HG03378 (cell line): ENCODE results near the gene PITHD1.
"Not testable (repeated sequence)": the region's sequence is repeated elsewhere in the genome, so short reads cannot be mapped to it uniquely, and the experiment has no call there.

Source experiments
- ATAC-seq: cut with Tn5 transposase; IDR thresholded peaks from one replicate; pipeline ENCODE4 v1.9.1; 2021; ENCODE audit warnings: mild to moderate bottlenecking, moderate library complexity; ENCODE audit not compliant: unreplicated experiment

PITHD1 gene

DNA sequence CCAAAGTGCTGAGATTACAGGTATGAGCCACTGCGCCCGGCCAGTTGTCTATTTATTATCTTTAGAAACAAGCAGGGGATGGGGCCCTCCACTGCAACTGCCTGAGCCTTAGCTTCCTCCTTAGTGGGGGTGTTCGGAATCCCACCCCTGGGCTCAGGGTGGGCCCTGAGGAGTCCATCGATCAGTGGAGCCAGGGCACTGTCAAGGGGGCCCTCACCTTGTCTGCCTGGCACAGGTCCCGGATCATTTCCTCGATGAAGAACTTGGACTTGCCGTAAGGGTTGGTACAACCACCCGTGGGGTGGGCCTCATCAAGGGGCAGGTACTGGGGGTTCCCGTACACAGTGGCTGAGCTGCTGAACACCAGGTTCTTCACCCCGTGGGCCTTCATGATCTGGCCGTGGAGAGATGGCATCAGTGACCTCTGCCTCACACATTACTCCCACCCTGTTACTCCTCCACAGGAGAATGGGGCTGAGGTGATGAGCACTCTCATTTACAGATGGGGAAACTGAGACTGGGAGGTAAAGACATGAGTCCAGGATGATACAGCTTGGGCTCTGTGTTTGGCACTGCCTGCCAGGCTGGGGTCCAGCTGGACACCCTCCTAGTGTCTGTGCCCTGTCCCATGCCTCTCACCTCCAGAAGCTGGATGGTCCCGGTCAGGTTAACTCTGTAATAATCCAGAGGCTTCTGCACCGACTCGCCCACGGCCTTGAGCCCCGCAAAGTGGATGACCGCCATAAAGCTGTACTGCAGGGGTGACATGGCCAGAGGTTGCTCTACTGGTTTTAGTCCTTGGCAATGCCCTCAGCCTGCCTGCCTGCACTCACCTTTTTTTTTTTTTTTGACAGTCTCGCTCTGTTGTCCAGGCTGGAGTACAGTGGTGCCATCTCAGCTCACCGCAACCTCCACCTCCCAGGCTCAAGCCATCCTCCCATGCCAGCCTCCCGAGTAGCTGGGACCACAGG is 19.5 kb downstream of the PITHD1 start:
- no peak for ATAC-seq

- ATAC-seq = no peak
Measured at GRCh38 chr1:23798662-23799142, 20.5 kb downstream of the PITHD1 start.

GRCh38 chr1:23799255-23799569 is 21.0 kb downstream of the PITHD1 start:
- no peak for ATAC-seq

DNA sequence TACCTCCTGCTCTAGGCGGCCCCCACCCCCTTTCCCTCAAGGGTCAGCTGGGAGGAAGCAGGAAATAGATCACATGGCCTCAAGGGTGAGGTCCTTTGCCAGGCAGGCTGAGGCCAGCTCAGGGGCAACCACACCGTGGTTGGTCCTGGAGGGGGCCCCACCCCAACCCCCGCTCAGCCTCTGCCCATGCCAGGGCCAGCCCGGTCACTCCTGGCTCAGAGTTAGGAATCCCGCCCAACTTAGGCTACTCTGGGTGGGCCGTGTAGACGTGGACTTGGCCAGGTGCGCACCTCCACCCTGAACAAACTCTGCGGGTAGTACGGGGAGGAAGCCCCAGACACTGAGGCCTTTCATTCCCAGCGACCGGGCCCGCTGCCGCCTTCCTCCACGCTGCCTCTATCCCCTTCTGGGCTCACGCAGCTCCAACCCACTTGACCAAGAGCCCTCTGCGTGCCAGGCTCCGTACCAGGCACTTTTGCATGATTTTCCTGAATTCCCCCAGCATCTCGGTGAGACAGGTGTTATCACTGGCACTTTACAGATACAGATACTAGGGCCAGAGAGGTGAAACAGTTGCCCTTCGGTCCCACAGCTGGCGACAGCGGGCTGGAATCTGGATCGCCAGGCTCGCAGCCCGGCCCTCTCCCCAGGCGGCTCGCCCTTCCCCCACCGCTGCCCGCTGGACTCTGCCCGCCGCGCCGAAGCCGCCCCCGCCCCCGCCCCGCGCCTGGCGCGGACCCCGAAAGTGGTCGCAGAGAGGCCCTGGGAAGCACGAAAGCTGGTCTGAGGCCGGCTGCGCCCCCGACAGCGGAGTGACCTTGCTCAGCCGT is 21.6 kb downstream of the PITHD1 start:
- ATAC-seq = no peak

DNA sequence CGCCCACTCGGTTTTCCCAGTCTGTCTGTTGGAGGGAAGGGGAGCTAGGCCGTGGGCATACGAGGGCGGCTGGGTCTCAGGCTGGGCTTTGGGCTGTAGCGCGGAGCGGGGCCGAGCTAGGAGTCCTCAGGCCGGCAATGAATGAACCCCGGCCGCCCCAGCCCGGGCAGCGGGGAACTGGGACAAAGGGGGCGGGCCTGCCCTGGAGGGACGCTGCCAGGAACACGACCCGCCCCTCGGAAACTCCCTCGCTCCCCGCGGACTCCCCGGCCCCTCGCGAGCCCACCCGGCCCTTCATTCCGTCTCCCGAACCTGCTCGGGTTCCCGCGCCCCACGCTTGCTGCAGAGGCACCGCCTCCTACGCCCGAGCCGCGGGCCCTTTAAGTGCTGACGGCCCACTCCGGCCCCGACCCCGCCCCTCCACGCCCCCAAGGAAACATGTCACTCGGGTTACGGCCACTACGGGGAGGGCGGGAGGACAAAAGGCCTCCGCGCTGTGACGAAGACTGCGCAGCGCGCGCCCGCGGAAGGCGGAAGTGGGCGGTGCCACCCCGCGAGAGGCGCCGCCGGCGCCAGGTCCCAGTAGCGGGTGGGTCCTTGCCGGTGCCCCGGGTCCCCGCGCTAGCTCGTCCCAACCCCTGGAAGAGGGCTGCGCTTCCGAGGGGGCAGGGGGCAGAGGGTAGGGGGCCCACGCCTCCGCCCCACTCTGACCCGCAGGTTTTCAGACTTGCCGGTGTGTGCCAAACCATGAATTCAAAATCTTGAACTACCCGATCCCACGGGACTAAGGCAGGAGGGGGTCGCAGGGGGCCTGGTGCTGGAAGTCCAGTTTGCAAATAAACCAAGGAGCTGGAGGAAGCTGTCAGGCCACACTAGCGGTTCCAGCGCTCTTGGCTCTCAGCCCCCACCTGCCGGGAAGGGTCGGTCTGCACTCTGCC is 22.5 kb downstream of the PITHD1 start, which contains the start of gene GALE:
Gene GALE (minus strand): TSS at position 355 of the 938 bp plus-strand sequence. CDS start 1,747 bp downstream, outside the sequence.
- no peak for ATAC-seq

DNA sequence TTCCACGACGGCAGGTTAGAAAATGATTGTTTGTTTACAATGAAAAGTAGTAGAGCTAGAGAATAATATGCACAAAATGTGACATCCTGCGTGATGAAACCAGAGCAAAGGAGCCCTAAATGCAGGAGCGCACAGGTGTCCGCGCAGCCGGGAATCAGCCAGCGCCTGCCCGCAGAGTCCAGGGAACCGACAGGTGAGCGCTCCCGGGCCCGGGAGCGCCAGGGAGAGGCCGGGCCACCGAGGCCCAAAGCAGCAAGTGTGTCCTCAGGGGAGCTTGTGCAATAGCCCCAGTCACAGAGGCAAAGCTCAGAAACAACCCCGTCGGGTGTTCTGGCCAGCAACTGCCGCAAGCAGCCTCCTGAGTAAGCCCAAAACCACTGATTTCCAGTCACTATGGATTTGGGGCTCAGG is 23.1 kb downstream of the PITHD1 start:
- ATAC-seq = no peak

- ATAC-seq = no peak
Measured at GRCh38 chr1:23801876-23802275, 23.7 kb downstream of the PITHD1 start.

DNA sequence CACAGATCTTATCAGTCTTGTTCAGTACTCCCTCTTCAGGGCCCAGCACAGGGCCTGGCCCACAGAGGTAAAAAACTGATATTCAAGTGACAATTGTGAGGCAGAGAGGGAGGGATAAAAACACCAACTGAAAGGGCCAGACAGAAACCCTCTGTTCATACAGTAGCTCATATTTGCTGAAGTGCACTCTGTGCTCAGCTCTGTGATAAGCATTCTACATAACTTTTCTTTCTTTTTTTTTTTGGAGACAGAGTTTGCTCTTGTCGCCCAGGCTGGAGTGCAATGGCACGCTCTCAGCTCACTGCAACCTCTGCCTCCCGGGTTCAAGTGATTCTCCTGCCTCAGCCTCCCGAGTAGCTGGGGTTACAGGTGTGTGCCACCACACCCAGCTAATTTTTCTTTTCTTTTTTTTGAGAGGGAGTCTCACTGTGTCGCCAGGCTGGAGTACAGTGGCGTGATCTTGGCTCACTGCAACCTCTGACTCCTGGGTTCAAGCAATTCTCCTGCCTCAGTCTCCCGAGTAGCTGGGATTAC is 24.7 kb downstream of the PITHD1 start:
- ATAC-seq = not testable (repeated sequence)

DNA sequence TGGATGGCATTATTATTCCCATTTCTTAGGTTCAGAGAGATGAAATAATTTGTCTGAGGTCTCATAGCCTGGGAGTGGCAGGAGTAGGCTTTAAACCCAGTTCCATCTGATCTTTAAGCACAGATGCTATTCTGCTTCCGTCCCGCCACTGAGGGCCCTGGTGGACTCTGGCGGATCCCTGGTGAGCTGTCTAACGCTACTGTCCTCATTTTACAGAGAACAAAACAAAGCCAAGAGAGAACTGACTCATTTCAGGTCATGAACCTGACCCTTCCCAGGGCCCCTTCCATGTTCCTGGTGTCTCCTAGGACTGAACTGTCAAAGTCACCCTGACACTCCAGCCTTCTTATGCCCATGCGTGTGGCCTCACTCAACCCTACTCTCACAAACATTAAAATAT is 25.5 kb downstream of the PITHD1 start:
- no peak for ATAC-seq

DNA sequence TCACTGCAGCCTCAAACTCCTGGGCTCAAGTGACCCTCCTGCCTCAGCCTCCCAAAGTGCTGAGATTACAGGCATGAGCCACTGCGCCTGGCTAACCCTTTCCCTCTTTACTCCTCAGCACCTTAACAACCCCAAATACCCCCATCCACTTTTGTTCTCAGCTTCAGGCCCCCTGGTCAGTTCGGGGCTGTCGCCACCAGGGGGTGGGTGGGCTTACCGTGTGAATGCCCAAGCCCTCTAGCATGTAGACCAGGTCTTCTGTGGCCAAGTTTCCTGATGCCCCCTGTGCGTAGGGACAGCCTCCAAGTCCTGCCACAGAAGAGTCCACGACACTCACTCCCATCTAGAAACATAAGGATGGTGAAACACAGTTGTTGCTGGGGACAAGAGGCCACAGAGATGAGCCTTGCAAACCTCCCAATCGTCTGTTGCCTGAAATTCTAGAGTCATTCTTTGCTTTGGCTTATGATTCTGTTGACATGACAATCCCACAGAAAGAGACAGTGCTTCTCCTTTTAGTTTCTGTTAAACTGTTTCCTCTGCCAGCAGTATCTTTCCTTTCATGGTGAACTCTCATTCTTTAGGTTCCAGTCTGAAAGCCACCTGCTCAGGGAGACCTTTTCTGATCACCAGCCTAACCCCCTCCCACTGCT is 26.1 kb downstream of the PITHD1 start:
- ATAC-seq = no peak

- no peak for ATAC-seq
Measured at GRCh38 chr1:23805025-23805424, 26.8 kb downstream of the PITHD1 start.

DNA sequence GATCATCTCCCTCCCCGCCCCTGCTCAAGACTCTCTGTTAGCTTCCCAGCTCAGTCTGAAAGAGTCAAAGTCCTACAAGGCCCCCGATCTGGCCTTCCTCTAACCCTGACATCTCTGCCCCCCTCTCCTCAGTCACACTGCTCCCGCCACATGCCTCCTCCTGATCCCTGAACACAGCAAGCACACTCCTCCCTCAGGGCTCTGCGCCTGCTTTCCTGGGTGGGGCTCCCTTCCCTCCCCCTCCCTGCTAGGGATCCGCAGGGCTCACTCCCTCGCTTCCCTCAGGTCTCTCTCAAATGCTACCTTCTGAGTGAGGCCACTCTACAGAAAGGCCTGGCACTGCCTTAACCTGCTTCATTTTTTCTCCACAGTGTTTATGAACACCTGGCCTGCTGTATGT is 28.1 kb downstream of the PITHD1 start:
- ATAC-seq = no peak

DNA sequence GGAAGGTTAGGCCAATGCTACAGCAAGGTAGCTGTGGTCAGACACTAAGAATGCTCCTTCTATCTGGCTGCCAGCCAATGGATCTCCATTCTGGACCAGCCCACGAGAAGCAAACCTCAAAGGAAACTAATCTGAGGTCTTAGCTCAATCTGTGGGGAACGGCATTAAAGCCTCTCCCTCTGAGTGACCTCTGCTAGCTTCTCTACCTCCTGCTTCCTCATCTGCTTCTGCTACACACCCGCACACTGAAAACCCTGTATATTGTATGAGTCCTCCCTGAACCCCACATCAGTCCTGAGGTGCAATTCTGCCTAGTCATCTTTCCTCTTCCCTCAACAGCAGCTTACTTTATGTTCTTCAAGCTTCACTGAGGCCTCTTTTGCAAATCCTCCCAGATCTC is 29.2 kb downstream of the PITHD1 start:
- ATAC-seq = no peak

GRCh38 chr1:23809751-23810171 is 31.5 kb downstream of the PITHD1 start:
- ATAC-seq = no peak

- ATAC-seq = no peak
Measured at GRCh38 chr1:23810818-23811540, 32.8 kb downstream of the PITHD1 start.

DNA sequence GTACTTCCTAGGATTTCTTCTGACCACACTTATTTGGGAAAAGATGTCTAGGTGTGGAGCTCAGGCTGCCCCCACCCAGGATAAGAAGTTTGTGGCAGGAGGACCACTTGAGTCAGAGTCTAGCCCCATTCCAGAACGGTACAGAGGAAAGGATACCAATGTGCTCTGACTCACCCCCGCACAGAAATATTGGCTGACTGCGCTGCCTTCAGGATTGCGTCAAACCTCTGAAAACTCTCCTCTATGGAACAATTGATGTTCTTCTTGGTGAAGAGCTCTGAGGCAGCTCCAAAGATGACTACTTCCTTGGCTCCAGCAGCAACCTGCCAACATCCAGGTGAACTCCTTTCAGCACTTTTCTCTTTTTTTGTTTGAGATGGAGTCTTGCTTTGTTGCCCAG is 35.8 kb downstream of the PITHD1 start:
- no peak for ATAC-seq

DNA sequence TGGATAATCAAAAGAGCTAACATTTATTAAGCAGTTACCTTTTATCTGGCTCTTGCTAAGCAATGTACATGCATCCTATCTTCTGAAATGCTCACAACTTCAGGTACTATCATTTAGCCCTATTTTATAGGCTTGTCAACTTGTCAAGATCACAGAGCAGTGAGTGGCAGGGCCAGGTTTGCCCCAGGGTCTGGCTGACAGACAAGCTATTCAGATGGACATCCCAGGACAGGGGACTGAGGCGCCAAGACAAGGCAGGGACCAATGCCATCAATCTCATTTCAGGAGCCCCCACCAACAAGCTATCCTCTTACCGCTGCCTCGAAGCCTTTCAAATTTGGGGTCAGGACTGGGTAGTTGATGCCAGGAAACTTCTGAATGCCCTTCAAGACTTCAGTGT is 38.1 kb downstream of the PITHD1 start:
- no peak for ATAC-seq

- no peak for ATAC-seq
Measured at GRCh38 chr1:23816906-23817305, 38.7 kb downstream of the PITHD1 start.

DNA sequence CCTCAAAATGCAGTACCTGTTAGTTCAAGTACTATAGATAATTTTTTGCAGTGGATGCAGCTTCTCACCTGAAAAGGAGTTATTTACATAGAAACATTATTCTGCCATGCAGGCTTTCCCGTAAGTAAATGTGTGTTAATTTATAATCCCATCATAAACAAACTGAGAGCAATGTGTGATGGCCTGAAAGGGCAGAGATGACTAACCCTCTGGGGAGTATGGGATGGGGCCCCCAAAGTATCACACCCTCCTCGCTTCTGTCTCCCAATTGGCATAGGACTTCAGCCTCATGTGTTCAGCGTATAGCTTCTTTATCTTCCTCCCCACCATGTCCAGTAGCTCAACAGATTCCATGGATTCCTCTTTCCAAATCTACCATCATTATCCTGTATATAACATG is 39.4 kb downstream of the PITHD1 start:
- ATAC-seq = no peak
